GM21526 (cell line): ENCODE results near the gene MBP.

ENCODE experiments used
- ATAC-seq: cut with Tn5 transposase; IDR thresholded peaks from one replicate; pipeline ENCODE4 v1.9.1; 2021; ENCODE audit warnings: moderate library complexity; ENCODE audit not compliant: unreplicated experiment, low FRiP score

The MBP gene

GRCh38 chr18:77069931-77070330, 62.7 kb downstream of the MBP start:
- ATAC-seq, result no peak

- ATAC-seq, result no peak
Measured at GRCh38 chr18:77069482-77069881, 63.1 kb downstream of the MBP start.

GRCh38 chr18:77068321-77069312, 64.0 kb downstream of the MBP start:
- no peak for ATAC-seq

GRCh38 chr18:77067291-77068061, 65.1 kb downstream of the MBP start:
- ATAC-seq, result no peak

- ATAC-seq, result no peak
Measured at GRCh38 chr18:77066689-77067088, 65.9 kb downstream of the MBP start.

GRCh38 chr18:77066101-77066500, 66.5 kb downstream of the MBP start:
- no peak for ATAC-seq

- peak; percentile 30 for ATAC-seq
Measured at GRCh38 chr18:77065221-77065981, 67.2 kb downstream of the MBP start.

GRCh38 chr18:77063260-77063659, 69.3 kb downstream of the MBP start:
- ATAC-seq, result peak; percentile 47

GRCh38 chr18:77062518-77063003, 70.0 kb downstream of the MBP start:
- peak; percentile 63 for ATAC-seq

- peak; percentile 45 for ATAC-seq
Measured at GRCh38 chr18:77061946-77062517, 70.6 kb downstream of the MBP start.

GRCh38 chr18:77061281-77061945, 71.2 kb downstream of the MBP start:
- ATAC-seq, result no peak

GRCh38 chr18:77060151-77060550, 72.4 kb downstream of the MBP start:
- no peak for ATAC-seq

GRCh38 chr18:77059294-77059916, 73.2 kb downstream of the MBP start:
- no peak for ATAC-seq

GRCh38 chr18:77058290-77058835, 74.2 kb downstream of the MBP start:
- ATAC-seq, result no peak

GRCh38 chr18:77057006-77057395, 75.6 kb downstream of the MBP start:
- ATAC-seq, result no peak

GRCh38 chr18:77056344-77057005, 76.1 kb downstream of the MBP start:
- ATAC-seq, result no peak

GRCh38 chr18:77055429-77056300, 76.9 kb downstream of the MBP start:
- no peak for ATAC-seq
